GM18861 (cell line): ENCODE data around the gene NT5C1A.

Experiments
- ATAC-seq: cut with Tn5 transposase; IDR thresholded peaks from one replicate; pipeline ENCODE4 v1.9.1; 2021; ENCODE audit not compliant: unreplicated experiment

Gene NT5C1A

DNA sequence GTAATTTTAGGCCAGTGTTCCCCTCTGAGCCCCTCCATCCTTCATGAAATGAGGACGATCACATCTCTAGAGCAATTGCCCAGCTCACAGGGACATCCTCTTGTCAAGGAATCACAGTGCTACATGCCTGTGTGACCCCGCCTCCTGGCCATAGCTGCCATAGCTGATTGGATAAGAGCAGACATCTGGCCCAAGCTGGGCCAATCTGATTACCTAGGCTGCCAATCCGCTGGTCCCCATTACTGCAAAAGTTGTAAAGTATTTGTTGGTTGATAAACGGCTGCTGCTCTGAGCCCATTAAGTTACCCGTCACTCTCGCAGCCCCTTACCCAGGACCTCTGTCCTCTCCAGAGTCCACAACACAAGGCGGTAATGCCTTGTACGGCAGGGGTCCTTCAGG, 8.3 kb downstream of the NT5C1A start:
- no peak for ATAC-seq

GRCh38 chr1:39662861-39663260, 9.0 kb downstream of the NT5C1A start:
- ATAC-seq: no peak

DNA sequence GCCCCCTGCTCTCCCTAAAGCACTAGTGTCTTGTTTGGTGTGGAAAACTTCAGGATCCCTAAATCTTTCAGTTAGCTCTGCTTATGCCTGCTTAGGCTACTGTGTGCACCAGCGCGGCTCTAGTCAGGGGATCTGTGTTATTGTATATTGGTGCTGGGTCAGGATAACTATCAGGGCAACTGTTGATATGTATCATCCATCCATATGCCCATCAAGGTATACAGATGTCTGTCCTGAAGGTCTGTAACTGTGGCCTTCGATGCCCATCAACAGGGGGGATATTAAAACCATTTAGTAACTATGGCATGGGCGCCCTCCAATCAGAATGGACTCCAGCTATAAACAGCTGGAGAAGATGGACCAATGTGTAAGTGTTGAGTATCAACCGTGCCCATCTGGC, 12.4 kb downstream of the NT5C1A start:
- ATAC-seq: no peak

- no peak for ATAC-seq
Observed at GRCh38 chr1:39659110-39659509, 12.8 kb downstream of the NT5C1A start.

- no peak for ATAC-seq
Observed at GRCh38 chr1:39657923-39658485, 13.9 kb downstream of the NT5C1A start.

DNA sequence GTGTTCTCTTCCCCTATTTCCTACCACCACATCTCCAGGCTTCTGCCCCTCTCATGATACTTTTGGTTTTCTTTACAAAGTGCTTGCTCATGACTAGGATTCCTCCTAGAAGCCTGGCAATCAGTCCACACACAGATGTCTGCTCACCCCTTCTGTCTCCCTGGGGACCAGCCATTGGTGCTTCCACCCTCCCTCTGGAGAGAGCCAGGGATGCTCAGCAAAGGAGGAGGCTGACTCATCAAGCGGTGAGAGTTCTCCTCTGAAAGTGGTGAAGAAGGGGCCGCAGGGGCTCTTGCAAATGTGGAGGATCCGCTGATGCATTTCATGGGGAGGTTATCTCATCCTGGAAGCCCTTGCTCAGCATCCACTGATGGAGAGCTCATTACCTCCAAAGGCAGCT, 14.5 kb downstream of the NT5C1A start:
- no peak for ATAC-seq

- ATAC-seq: no peak
Observed at GRCh38 chr1:39656391-39656790, 15.5 kb downstream of the NT5C1A start.

DNA sequence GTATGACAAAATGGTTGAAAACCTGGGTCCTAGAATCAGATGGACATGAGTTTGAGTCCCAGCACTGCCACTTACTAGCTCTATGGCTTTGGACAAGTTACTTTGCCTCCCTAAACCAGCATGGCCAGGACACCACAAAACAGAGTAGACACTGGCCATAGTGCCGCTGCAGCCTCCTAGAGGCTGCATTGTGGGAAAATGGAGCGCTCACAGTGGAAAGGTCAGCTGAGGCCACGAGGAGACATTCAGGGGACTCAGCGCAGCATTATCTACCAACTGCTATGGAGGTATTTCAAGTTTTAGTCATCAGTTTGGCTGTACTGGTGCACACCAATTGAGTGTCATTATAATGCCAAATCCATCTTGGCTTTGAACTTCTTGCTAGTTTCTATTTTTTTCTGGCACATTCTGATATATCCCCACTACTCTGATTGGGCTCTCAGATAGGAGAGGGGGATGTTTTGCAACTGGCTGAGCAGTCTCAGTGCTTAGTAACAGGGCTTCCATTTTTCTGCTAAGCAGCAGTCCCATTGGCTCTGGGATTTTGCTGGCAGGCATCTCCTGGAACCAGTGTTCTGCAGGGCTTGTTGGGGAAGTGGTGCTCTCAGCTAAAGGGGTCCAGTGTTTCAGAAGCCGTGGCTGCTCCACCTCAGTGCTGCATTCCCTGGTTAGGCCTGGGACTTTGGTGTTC, 16.2 kb downstream of the NT5C1A start:
- ATAC-seq: no peak

- no peak for ATAC-seq
Observed at GRCh38 chr1:39654291-39654690, 17.6 kb downstream of the NT5C1A start.

GRCh38 chr1:39653546-39654031, 18.3 kb downstream of the NT5C1A start:
- no peak for ATAC-seq

DNA sequence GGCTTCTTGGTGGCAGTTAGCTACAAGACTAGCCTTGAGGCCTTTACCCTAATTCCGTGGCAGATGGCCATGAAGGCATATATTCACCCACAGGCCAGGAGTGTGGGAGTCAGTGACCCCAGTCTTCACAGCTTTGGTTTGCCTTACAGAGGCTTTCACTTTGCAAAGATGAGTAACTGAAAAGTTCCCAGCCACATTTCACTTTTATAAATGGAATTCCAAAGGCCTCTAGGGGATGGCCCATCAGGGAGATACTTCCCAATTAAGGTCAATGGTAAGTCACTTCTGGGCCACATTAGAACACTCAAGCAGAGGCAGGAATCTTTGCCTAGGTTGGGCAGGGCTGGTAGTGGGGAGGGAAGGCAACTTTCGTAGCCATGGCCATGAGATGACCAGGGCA, 19.4 kb downstream of the NT5C1A start:
- no peak for ATAC-seq

DNA sequence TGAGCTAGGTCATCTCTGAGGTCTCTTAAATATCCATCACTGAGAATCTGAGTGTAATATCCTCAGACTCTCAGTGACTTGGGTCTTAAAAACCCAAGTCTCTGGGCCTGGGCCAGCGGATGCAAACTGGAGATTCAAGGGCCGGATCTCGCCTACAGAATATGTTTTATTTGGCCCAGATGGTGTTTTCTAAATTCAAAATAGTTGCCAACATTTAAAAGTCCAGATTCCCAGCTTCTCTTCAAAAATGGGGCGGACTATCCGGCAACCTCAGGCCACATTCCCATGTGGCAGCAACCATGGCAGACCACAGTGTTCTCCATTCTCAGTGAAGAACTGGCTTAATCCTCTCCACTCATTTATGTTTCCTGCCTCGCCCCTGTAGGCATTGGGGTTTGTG, 19.8 kb downstream of the NT5C1A start:
- no peak for ATAC-seq

GRCh38 chr1:39650431-39650830, 21.5 kb downstream of the NT5C1A start:
- ATAC-seq: no peak

GRCh38 chr1:39649636-39650185, 22.2 kb downstream of the NT5C1A start:
- ATAC-seq: no peak

GRCh38 chr1:39648496-39648895, 23.4 kb downstream of the NT5C1A start:
- no peak for ATAC-seq

DNA sequence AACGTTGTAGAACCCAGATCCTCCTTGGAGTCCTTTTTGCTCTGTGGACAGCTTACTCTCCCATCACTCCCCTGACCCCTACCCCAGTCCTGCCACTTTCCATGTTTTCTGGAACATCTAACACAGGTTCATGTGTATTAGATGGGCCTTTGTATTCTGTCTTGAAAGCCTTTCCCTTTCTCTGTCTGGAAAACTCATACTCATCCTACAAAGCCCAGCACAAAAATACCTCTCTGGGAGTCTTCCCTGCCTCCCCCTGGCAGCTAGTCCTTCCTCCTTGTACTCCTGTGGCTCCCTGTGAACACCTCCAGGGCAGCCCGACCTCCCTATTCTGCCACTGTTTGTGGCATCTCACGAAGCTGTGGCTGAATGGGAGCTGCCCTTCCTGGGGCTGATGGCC, 24.7 kb downstream of the NT5C1A start:
- ATAC-seq: no peak

- ATAC-seq: no peak
Observed at GRCh38 chr1:39646232-39647081, 25.4 kb downstream of the NT5C1A start.

DNA sequence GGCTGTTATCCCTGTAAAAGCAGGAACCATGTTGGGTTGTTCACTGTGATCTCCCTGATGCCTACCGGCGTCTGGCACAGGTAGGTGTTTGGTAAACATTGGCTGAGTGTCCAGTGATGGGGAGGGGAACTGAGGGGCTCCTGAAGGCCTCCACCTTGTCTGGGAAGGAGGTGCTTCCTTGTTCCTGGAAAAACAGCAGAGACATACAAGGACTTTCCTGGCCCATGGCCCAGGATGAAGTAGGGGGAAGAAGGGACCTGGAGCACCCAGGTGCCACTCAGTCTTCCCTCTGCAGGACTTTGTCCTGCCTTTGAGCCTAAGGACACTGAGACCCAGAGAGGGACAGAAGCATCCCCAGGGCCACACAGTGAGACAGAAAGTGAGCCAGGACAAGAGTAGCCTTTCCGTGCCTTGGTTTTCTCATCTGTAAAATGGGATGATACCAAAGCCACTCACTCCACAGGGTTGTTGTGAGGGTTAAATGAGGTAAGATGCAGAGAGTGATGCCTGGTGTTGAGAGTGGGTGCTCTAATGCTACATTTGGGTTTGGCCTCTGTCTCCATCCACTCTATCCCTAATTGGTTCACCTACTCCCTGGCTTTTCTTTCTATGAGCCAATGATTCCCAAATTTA, 26.4 kb downstream of the NT5C1A start:
- no peak for ATAC-seq

DNA sequence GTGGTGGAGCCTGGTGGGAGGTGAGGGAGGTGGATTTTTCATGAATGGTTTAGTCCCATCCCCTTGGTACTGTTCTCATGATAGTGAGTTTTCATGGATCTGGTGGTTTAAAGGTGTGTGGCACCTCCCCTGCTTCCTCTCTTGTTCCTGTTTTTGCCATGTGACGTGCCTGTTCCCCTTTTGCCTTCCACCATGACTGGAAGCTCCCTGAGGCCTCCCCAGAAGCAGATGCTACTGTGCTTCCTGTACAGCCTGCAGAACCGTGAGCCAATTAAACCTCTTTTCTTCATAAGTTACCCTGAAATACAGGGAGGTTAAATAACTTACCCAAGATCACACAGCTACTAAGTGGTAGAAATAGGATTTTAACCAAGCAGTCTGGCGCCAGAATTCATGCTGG, 28.2 kb downstream of the NT5C1A start:
- no peak for ATAC-seq

DNA sequence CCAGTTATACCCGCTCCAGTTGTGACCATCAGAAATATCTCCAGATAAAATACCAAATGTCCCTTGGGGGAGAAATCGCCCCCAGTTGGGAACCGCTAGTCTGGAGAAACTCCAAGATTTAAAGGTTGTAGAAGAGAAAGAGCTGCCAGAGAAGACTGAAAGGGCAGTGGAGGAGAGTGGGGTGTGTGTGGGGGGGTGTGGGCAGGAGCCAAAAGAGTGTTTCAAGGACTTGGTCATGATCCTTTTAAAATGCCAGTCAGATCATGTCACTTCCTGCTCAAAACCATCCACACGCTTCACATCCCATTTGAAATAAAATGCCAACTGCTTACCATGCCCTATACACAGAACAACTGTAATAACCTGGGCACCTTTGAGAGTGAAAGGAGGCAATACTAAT, 29.1 kb downstream of the NT5C1A start:
- no peak for ATAC-seq

DNA sequence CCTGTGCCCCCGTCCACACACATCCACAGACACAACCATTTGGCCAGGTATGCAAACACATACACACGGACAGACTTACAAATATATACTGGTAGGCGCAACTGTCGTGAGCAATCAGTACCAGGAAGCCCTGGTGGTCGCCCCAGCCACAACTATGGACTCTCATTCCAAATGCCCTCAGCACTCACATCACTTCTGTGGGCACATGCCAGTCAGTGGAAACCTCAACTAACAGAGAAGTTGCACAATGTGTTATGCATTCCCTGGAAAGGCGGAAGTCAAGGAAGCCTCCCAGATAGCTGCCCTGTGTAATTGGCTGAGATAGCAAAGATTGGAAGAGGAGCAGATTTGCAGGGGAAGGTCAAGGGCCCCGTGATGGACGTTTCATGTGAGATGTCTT, 31.0 kb downstream of the NT5C1A start:
- ATAC-seq: no peak
